Neural crest cell (in vitro differentiated cells): ENCODE results near the gene EPDR1. TPM values are rescaled to one million over a fixed set of nuclear protein-coding genes. Genes with fewer than 3 reads are reported as not detected.

Experiments used
- DNase-seq: peaks from one replicate; pipeline ENCODE4 v3.0.0; 2021; ENCODE audit warnings: low read depth, mixed read lengths, low spot score
- H3K27ac Mint-ChIP-seq: one replicate; pipeline ENCODE4 v1.8.0; 2021; ENCODE audit warnings: mild to moderate bottlenecking, mixed read lengths; ENCODE audit not compliant: unreplicated experiment
- H3K27me3 Mint-ChIP-seq: 2 replicates; pipeline ENCODE4 v1.8.0; 2021; ENCODE audit warnings: low read depth, mild to moderate bottlenecking, mixed read lengths
- H3K36me3 Mint-ChIP-seq: 2 replicates; pipeline ENCODE4 v1.8.0; 2021; ENCODE audit warnings: low read depth, mild to moderate bottlenecking, mixed read lengths
- H3K4me1 Mint-ChIP-seq: 2 replicates; pipeline ENCODE4 v1.8.0; 2021; ENCODE audit warnings: mixed read lengths
- H3K4me3 Mint-ChIP-seq: one replicate; pipeline ENCODE4 v1.8.0; 2021; ENCODE audit warnings: mild to moderate bottlenecking, mixed read lengths
- H3K9me3 Mint-ChIP-seq: 2 replicates; pipeline ENCODE4 v1.8.0; 2021; ENCODE audit warnings: mixed read lengths
- total RNA-seq: library from RNA; stranded (reverse); gene quantifications from 2 replicates; pipeline ENCODE4 v1.2.1, GENCODE V29; 2021
- TF ChIP-seq, protein P1 (sequence below): fragments of 200-600 bp; sonication (generic); conservative IDR thresholded peaks from 2 replicates; pipeline ENCODE4 v1.5.0; 2021; ENCODE audit warnings: antibody characterized with exemption, mild to moderate bottlenecking

EPDR1 gene
- total RNA-seq, 1 donor from 2014 or later: 4.1 TPM

DNA sequence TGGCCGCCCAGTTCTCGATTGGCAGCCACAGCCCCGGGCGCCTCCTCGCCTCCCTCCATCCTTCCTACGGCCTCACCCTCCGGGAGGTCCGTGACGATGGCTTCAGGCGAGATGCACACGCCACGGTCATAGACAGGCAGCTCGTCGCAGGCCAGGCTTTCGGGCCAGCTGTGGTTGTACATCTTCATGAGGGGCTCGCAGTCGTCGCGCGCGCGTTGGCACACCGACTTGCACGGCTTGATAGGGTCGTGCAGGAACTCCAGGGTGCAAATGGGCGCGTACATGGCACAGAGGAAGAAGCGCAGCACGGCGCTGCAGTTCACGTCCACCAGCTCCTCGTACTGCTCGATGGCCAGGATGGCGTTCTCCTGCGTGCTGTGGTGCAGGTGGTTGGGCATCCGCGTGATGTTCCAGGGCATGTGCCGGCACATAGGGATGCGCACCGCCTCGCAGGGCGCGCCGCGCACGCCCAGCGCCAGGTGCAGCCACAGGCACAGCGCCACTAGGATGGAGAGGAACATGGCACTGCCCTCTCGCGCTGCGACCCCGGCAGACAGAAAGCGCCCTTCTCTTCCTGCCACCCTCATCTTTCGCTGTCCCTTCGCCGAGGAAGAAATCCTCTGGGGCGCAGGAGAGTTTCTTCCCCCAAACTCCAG, 4.3 kb upstream of the EPDR1 start:
- no peaks in the 10 kb centered on the region for H3K9me3 Mint-ChIP-seq
- TF ChIP-seq, protein P1, sequence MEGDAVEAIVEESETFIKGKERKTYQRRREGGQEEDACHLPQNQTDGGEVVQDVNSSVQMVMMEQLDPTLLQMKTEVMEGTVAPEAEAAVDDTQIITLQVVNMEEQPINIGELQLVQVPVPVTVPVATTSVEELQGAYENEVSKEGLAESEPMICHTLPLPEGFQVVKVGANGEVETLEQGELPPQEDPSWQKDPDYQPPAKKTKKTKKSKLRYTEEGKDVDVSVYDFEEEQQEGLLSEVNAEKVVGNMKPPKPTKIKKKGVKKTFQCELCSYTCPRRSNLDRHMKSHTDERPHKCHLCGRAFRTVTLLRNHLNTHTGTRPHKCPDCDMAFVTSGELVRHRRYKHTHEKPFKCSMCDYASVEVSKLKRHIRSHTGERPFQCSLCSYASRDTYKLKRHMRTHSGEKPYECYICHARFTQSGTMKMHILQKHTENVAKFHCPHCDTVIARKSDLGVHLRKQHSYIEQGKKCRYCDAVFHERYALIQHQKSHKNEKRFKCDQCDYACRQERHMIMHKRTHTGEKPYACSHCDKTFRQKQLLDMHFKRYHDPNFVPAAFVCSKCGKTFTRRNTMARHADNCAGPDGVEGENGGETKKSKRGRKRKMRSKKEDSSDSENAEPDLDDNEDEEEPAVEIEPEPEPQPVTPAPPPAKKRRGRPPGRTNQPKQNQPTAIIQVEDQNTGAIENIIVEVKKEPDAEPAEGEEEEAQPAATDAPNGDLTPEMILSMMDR: no peak
- H3K27me3 Mint-ChIP-seq: peaks cover 82% of the 10 kb centered on the region
- DNase-seq: no peak
- no peaks in the 10 kb centered on the region for H3K36me3 Mint-ChIP-seq
- peak overlapping the region; percentile 72 for H3K4me3 Mint-ChIP-seq
- H3K27ac Mint-ChIP-seq: no peak overlapping the region
- H3K4me1 Mint-ChIP-seq: peaks cover 15% of the 10 kb centered on the region

DNA sequence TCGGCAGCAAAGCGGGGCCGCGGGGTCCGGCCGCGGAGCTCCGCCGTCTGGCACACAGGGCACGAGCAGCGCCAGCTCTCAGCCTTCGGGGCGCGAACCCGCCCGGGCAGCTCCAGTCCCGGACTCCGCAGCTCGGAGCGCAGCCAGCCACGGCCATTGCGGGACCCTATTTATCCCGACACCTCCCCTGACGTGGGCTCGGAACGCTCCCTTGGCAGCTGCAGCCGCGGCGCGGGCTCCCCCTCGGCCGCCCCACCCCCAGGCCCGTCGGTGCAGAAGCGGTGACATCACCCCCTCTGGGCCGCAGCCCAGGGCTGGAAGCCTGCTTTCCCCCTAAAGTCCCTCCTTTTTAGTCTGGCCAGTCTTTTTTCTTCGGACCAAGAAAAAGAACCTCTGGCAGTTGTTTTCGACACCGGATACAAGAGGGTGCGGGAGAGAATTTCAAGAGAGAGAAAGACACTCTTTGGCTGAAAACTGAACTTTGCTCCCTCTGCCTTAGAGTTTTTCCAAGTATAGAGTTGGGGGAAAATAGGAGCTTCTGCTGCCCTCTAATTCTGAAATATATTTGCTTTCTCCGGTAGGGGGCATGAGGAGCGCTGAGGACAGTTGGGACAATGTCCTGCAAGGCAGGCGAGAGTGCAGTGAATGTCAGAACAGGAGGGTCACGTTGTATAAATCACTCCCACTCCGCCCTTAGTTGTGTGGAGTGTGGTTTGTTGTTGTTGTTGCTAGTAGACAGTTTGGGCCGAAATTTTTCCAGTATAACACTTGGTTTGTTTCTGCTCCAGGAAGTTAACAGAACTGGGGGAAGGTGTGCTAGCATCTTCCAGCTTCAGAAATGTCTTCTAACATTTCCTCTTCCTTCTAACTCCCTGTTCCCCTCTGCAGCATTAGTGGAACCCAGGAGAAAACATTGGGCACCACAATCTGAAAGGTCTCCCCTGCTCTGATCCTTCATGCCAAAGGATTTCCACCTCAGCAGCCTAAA, 3.5 kb upstream of the EPDR1 start, which contains the start of gene SFRP4:
Gene SFRP4, minus strand, starts transcription at position 145 of the 988 bp plus-strand sequence. CDS start 280 bp downstream, outside the sequence.
- no peak within 1 kb of the TSS for H3K27ac Mint-ChIP-seq
- no peaks in the 10 kb centered on the region for H3K9me3 Mint-ChIP-seq
- TF ChIP-seq, protein P1: peak; percentile 74
- DNase-seq: peak; percentile 36
- peaks cover 88% of the 10 kb centered on the region for H3K27me3 Mint-ChIP-seq
- H3K4me3 Mint-ChIP-seq: peak within 1 kb of the TSS; percentile 72
- H3K4me1 Mint-ChIP-seq: peaks cover 18% of the 10 kb centered on the region
- H3K36me3 Mint-ChIP-seq: no peaks in the 10 kb centered on the region

DNA sequence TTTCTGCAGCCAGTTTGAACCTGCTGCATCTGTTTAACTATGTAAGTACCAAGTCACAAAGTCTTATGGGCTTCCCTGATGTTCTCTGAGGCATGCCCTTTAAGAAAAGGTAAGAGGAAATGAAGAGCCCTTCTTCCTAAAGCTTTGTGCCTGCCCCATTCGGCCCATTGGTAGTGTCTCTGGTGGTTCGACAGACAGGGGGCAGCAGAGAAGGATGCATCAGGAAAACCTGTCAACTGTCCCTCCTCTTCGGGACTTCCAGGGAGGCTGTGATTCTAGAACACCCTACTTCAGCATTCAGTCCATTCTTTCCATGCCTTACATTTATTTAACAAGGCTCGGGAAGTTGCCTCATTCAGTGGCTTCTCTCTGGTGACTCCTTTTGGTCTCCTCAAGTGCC, 1.9 kb upstream of the EPDR1 start:
- no peak for DNase-seq
- H3K27me3 Mint-ChIP-seq: peaks cover 79% of the 10 kb centered on the region
- no peak overlapping the region for H3K4me3 Mint-ChIP-seq
- H3K27ac Mint-ChIP-seq: no peak overlapping the region
- no peaks in the 10 kb centered on the region for H3K36me3 Mint-ChIP-seq
- H3K9me3 Mint-ChIP-seq: no peaks in the 10 kb centered on the region
- H3K4me1 Mint-ChIP-seq: peaks cover 18% of the 10 kb centered on the region
- TF ChIP-seq, protein P1: no peak

DNA sequence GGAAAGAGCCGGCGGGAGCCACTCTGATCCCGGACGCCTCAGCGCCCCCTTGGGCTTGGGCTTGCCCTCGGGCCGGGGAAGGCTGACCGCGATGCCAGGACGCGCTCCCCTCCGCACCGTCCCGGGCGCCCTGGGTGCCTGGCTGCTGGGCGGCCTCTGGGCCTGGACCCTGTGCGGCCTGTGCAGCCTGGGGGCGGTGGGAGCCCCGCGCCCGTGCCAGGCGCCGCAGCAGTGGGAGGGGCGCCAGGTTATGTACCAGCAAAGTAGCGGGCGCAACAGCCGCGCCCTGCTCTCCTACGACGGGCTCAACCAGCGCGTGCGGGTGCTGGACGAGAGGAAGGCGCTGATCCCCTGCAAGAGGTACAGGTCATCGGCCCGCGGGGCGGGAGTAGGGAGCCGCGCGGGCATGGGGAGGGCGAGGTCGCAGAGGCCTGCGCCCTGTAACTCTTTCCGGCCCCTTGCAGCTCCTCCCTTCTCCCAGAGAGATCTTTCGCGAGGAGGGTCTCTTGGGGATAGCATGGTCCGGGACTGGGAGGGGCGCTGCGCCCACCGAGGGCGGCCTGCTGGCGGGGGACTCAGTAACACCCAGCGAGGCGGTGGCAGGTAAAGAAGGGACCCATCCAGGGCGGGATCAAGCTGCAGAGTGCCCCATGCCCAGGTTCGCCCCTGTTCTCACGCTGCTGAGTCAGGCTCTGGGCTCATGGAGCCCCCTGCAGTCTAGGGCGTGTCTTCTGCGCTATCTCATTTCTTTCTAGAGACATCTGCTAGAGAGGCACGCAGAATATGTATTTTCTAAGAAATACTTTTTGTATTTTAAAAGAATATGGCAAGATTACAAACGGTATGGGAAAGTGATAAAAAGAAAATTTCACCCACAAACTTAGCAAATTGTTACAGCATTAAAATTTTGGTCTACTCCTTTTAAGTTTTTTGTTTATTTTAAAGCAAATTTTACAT, 687 bp downstream of the EPDR1 start:
- Mint-ChIP-seq H3K4me3 (peak overlapping the region; percentile 92), H3K27ac (no peak overlapping the region), H3K36me3 (no peaks in the 10 kb centered on the region), H3K4me1 (peaks cover 17% of the 10 kb centered on the region), H3K9me3 (no peaks in the 10 kb centered on the region), H3K27me3 (peaks cover 53% of the 10 kb centered on the region)
- DNase-seq: peak; percentile 34
- TF ChIP-seq, protein P1: peak; percentile 22

DNA sequence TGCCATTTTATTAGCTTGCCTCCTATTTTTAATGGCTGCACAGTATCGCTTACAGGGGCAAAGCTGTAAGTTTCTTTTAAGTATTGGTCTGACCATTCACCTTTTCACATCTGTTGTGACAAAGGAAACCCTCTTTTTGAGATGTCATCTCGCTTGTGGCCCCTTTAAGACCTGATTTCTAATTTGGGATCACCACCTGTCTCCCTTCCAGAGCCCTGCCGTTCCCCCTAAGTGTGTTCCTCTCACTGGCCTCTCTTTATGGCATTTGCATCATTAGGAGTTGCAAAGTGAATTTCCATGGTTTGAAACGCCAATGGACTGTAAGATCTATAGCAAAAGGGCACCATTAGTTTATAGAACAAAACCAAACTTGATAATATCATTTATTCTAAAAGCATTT, 1.4 kb downstream of the EPDR1 start:
- peak overlapping the region; percentile 92 for H3K4me3 Mint-ChIP-seq
- no peaks in the 10 kb centered on the region for H3K36me3 Mint-ChIP-seq
- no peaks in the 10 kb centered on the region for H3K9me3 Mint-ChIP-seq
- peaks cover 46% of the 10 kb centered on the region for H3K27me3 Mint-ChIP-seq
- H3K4me1 Mint-ChIP-seq: peaks cover 15% of the 10 kb centered on the region
- no peak overlapping the region for H3K27ac Mint-ChIP-seq
- no peak for DNase-seq
- TF ChIP-seq, protein P1: no peak
